C4-2B (cell line): Measurements from ENCODE around the gene CHN1.

Experiments used
- ZFX ChIP-seq: fragments of 450-650 bp; IDR thresholded peaks from 2 replicates; pipeline ENCODE4 v1.6.1; 2017
- TF ChIP-seq, protein P1 (sequence below): fragments of 450-650 bp; conservative IDR thresholded peaks from 2 replicates; pipeline ENCODE4 v1.5.1; 2017; ENCODE audit warnings: mild to moderate bottlenecking

DNA sequence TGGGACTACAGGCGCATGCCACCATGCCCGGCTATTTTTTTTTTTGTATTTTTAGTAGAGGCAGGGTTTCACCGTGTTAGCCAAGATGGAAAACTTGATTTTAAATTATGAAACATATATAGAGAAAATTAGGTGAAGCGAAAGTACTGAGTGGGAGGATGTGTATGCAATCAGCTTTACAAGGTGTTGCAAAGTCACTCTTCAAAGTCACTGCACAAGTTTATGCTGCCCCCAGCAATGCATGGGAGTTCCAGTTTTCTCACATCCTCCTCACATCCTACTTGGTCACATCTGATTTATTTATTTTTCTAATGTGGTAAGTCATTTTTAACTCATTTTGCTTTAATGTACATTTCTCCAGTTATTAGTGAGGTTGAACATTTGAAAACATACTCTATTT lies 49.2 kb upstream of the CHN1 start:
- TF ChIP-seq, protein P1, sequence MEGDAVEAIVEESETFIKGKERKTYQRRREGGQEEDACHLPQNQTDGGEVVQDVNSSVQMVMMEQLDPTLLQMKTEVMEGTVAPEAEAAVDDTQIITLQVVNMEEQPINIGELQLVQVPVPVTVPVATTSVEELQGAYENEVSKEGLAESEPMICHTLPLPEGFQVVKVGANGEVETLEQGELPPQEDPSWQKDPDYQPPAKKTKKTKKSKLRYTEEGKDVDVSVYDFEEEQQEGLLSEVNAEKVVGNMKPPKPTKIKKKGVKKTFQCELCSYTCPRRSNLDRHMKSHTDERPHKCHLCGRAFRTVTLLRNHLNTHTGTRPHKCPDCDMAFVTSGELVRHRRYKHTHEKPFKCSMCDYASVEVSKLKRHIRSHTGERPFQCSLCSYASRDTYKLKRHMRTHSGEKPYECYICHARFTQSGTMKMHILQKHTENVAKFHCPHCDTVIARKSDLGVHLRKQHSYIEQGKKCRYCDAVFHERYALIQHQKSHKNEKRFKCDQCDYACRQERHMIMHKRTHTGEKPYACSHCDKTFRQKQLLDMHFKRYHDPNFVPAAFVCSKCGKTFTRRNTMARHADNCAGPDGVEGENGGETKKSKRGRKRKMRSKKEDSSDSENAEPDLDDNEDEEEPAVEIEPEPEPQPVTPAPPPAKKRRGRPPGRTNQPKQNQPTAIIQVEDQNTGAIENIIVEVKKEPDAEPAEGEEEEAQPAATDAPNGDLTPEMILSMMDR = no peak
- TF ChIP-seq ZFX = no peak
